ENCODE measurements around the gene TRIM33. TPM values are rescaled to one million over a fixed set of nuclear protein-coding genes. Genes with fewer than 3 reads are reported as not detected.
A peak's percentile ranks its signal among the peaks of the same experiment; 100 is the strongest.

Gene TRIM33
- total and polyA plus RNA-seq, 10 of the 15 experiments (the other 5 are each of a cell fraction or from before 2014, with no cell fraction given) = 9.0 to 40.3 (median 22.0) TPM

GRCh38 chr1:114558544-114558943 is 47.5 kb upstream of the TRIM33 start:
- TF ChIP-seq, protein P1, sequence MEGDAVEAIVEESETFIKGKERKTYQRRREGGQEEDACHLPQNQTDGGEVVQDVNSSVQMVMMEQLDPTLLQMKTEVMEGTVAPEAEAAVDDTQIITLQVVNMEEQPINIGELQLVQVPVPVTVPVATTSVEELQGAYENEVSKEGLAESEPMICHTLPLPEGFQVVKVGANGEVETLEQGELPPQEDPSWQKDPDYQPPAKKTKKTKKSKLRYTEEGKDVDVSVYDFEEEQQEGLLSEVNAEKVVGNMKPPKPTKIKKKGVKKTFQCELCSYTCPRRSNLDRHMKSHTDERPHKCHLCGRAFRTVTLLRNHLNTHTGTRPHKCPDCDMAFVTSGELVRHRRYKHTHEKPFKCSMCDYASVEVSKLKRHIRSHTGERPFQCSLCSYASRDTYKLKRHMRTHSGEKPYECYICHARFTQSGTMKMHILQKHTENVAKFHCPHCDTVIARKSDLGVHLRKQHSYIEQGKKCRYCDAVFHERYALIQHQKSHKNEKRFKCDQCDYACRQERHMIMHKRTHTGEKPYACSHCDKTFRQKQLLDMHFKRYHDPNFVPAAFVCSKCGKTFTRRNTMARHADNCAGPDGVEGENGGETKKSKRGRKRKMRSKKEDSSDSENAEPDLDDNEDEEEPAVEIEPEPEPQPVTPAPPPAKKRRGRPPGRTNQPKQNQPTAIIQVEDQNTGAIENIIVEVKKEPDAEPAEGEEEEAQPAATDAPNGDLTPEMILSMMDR (IDR thresholded peaks at IDR 0.05 in 2 of 3, conservative IDR thresholded peaks at IDR 0.05 in 1 of 3; ENCODE audit: control insufficient read depth in 2 of 3, extremely low read depth in 1 of 3, insufficient read depth in 1 of 3, low read depth in 3 of 3, low read length in 3 of 3) = peak; percentile 32 to 55 (median 39)
- no peak for TF ChIP-seq ZNF687 (IDR thresholded peaks at IDR 0.05)
- peak in 1 of 2 experiments; percentile 57; a peak in 1 of 4 replicates for TF ChIP-seq ETV6 (conservative IDR thresholded peaks at IDR 0.05 in 1 of 2, IDR thresholded peaks at IDR 0.05 in 1 of 2; ENCODE audit: borderline replicate concordance in 1 of 2, low read depth in 1 of 2)
- peak; percentile 55; the same call in 1 of the 2 replicates for TF ChIP-seq SMC3 (IDR thresholded peaks at IDR 0.05; ENCODE audit: borderline replicate concordance, low read length)
- TF ChIP-seq RAD21 (IDR thresholded peaks at IDR 0.05; ENCODE audit: insufficient read depth, low read depth, low read length) = peak; percentile 69
- Histone ChIP-seq H3K4me2 (ENCODE audit: control insufficient read depth, insufficient read depth) (no peak overlapping the region), H4K20me1 (ENCODE audit: control insufficient read depth, insufficient read depth) (no peaks in the 10 kb centered on the region), H3K36me3 (ENCODE audit: control insufficient read depth in 2 of 2, insufficient read depth in 2 of 2, low read length in 1 of 2) (no peaks in the 10 kb centered on the region), H3K9me3 (replicated peaks; ENCODE audit: control insufficient read depth, insufficient read depth, low read length) (no peaks in the 10 kb centered on the region), H3K4me3 (no peak overlapping the region), H3K9ac (ENCODE audit: control insufficient read depth, insufficient read depth, low read length) (no peak overlapping the region), H2AFZ (ENCODE audit: control insufficient read depth, low read depth, low read length) (no peak overlapping the region), H3K4me1 (ENCODE audit: control insufficient read depth, insufficient read depth, low read length) (peaks cover 11% of the 10 kb centered on the region), H3K79me2 (ENCODE audit: control insufficient read depth, insufficient read depth, low read length) (no peaks in the 10 kb centered on the region), H3K27me3 (replicated peaks in 1 of 2; ENCODE audit: control insufficient read depth in 2 of 2, insufficient read depth in 2 of 2, low read length in 1 of 2) (no peaks in the 10 kb centered on the region), H3K27ac (ENCODE audit: control insufficient read depth, insufficient read depth) (no peak overlapping the region)
- DNase-seq (ENCODE audit: low read depth, low spot score) = no peak
- ChIA-PET RAD21 (ENCODE audit: unreplicated experiment) (interaction anchor here (1.5 kb wide), 1 partner anchor 9 kb away, joined by 4 read pairs; no protein-coding TSS in a partner anchor), CTCF (interaction anchor here (0.9 to 8.0 kb wide), 6 partner anchors 43 to 580 kb away, joined by 3 to 54 read pairs (median 4); partner anchors contain the start of gene OLFML3), POLR2A (interaction anchor here (0.7 kb wide), 1 partner anchor 157 kb away, joined by 3 read pairs; no protein-coding TSS in a partner anchor), SMC1A (ENCODE audit: uncharacterized antibody, unreplicated experiment) (interaction anchor here (0.9 to 1.3 kb wide), 2 partner anchors 133 to 210 kb away, joined by 3 to 5 read pairs; no protein-coding TSS in a partner anchor)
- no peak for FAIRE-seq
- in situ Hi-C loops (cut with MboI) (loop anchor here (10.0 kb wide), 1 partner anchor 584 kb away; the partner anchor contains the start of gene OLFML3), intact Hi-C loops (cut with micrococcal nuclease; ENCODE audit: unreplicated experiment) (no loop called here)
- WGBS (ENCODE audit: insufficient coverage, insufficient replicate concordance, low lambda C conversion rate, missing lambda C conversion rate) = 54% methylated on average over 1 of the region's 1 CpG
- no TSS peak for BruUV-seq (replicated peaks)
- ATAC-seq = peak; percentile 88
